ENCODE measurements around the gene ROBO2.

The ROBO2 gene

DNA sequence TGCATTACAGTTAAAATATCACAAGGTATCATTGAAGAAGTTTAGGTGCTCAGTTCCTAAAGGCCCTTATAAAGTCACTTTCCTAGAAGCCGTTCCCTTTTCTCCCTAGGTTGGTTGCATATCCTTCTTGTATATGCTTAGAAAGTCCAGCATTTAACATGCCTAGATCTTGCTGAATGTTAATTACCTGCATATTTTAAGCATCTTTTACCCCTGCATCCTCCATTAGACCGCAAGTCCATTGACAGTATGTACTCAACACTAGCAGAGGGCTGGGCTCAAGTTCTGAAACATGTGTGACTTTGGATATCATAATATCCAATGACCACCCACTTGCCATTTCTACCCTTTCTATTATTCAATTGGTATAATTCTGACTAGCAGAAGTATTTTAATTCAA is 336.6 kb downstream of the ROBO2 start (continued):
- TF ChIP-seq, protein P1, sequence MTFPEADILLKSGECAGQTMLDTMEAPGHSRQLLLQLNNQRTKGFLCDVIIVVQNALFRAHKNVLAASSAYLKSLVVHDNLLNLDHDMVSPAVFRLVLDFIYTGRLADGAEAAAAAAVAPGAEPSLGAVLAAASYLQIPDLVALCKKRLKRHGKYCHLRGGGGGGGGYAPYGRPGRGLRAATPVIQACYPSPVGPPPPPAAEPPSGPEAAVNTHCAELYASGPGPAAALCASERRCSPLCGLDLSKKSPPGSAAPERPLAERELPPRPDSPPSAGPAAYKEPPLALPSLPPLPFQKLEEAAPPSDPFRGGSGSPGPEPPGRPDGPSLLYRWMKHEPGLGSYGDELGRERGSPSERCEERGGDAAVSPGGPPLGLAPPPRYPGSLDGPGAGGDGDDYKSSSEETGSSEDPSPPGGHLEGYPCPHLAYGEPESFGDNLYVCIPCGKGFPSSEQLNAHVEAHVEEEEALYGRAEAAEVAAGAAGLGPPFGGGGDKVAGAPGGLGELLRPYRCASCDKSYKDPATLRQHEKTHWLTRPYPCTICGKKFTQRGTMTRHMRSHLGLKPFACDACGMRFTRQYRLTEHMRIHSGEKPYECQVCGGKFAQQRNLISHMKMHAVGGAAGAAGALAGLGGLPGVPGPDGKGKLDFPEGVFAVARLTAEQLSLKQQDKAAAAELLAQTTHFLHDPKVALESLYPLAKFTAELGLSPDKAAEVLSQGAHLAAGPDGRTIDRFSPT (tag by site-specific recombination; IDR thresholded peaks at IDR 0.05), result no peak
- TF ChIP-seq, protein P2, sequence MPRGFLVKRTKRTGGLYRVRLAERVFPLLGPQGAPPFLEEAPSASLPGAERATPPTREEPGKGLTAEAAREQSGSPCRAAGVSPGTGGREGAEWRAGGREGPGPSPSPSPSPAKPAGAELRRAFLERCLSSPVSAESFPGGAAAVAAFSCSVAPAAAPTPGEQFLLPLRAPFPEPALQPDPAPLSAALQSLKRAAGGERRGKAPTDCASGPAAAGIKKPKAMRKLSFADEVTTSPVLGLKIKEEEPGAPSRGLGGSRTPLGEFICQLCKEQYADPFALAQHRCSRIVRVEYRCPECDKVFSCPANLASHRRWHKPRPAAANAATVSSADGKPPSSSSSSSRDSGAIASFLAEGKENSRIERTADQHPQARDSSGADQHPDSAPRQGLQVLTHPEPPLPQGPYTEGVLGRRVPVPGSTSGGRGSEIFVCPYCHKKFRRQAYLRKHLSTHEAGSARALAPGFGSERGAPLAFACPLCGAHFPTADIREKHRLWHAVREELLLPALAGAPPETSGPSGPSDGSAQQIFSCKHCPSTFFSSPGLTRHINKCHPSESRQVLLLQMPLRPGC (tag by site-specific recombination; IDR thresholded peaks at IDR 0.05), result no peak
- TF ChIP-seq IKZF3 (tag by site-specific recombination; IDR thresholded peaks at IDR 0.05) (no peak), TCF7L2 (IDR thresholded peaks at IDR 0.05; ENCODE audit: borderline replicate concordance, low read depth, low read length) (no peak), YY1 (tag by site-specific recombination; IDR thresholded peaks at IDR 0.05) (no peak), ZNF623 (tag by site-specific recombination; IDR thresholded peaks at IDR 0.05) (no peak), ZNF837 (tag by site-specific recombination; IDR thresholded peaks at IDR 0.05) (no peak)

DNA sequence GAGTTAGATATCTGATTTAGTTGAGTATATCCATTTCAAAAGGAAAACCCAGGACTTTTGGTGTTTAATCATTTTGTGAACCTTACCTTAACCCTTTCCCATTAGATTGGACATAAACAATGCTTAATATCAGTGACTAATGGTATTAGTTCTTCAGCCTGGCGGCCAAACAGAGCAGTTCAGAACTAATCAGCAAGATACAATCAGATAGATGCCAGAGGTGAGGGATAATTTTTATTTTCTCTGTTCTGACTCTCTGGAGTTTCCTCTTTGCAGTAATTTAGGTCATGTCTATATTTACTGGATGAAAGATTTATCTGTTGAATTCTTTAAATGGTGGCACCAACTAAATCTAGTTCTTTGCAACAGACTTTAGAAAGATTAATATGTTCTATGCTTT is 337.8 kb downstream of the ROBO2 start:
- H3K4me1 ChIP-seq (ENCODE audit: control insufficient read depth, insufficient read depth, low read length), result no peaks in the 10 kb centered on the region
- CTCF ChIA-PET, result no interaction called here
- no peaks in the 10 kb centered on the region for H3K9me3 ChIP-seq (ENCODE audit: control insufficient read depth, insufficient read depth, low read depth, low read length)

More for the DNA sequence above, 337.8 kb downstream of the ROBO2 start:
- TF ChIP-seq, protein P3, sequence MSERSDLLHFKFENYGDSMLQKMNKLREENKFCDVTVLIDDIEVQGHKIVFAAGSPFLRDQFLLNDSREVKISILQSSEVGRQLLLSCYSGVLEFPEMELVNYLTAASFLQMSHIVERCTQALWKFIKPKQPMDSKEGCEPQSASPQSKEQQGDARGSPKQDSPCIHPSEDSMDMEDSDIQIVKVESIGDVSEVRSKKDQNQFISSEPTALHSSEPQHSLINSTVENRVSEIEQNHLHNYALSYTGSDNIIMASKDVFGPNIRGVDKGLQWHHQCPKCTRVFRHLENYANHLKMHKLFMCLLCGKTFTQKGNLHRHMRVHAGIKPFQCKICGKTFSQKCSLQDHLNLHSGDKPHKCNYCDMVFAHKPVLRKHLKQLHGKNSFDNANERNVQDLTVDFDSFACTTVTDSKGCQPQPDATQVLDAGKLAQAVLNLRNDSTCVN (tag by site-specific recombination; optimal IDR thresholded peaks at IDR 0.05), result no peak
- TF ChIP-seq HOXD13 (CRISPR knock-in tag; IDR thresholded peaks at IDR 0.05; ENCODE audit: borderline replicate concordance) (no peak), ZNF544 (tag by site-specific recombination; IDR thresholded peaks at IDR 0.05) (no peak), ZNF555 (tag by site-specific recombination; conservative IDR thresholded peaks at IDR 0.05) (no peak), SP2 (tag by site-specific recombination; IDR thresholded peaks at IDR 0.05) (no peak), ZBTB17 (tag by site-specific recombination; IDR thresholded peaks at IDR 0.05) (no peak), ZNF354C (tag by site-specific recombination; IDR thresholded peaks at IDR 0.05; ENCODE audit: borderline replicate concordance, low read depth) (no peak), ZNF202 (tag by site-specific recombination; IDR thresholded peaks at IDR 0.05; ENCODE audit: borderline replicate concordance) (no peak), ZNF335 (tag by site-specific recombination; conservative IDR thresholded peaks at IDR 0.05) (no peak), ZFP3 (tag by site-specific recombination; IDR thresholded peaks at IDR 0.05; ENCODE audit: low read depth) (no peak), ZEB2 (tag by site-specific recombination; IDR thresholded peaks at IDR 0.05) (no peak), PRDM1 (tag by site-specific recombination; IDR thresholded peaks at IDR 0.05) (no peak), ZNF510 (tag by site-specific recombination; IDR thresholded peaks at IDR 0.05; ENCODE audit: insufficient replicate concordance) (no peak), KLF7 (tag by site-specific recombination; IDR thresholded peaks at IDR 0.05; ENCODE audit: borderline replicate concordance) (no peak), ZFP41 (tag by site-specific recombination; IDR thresholded peaks at IDR 0.05; ENCODE audit: borderline replicate concordance) (no peak)
- TF ChIP-seq, protein P4, sequence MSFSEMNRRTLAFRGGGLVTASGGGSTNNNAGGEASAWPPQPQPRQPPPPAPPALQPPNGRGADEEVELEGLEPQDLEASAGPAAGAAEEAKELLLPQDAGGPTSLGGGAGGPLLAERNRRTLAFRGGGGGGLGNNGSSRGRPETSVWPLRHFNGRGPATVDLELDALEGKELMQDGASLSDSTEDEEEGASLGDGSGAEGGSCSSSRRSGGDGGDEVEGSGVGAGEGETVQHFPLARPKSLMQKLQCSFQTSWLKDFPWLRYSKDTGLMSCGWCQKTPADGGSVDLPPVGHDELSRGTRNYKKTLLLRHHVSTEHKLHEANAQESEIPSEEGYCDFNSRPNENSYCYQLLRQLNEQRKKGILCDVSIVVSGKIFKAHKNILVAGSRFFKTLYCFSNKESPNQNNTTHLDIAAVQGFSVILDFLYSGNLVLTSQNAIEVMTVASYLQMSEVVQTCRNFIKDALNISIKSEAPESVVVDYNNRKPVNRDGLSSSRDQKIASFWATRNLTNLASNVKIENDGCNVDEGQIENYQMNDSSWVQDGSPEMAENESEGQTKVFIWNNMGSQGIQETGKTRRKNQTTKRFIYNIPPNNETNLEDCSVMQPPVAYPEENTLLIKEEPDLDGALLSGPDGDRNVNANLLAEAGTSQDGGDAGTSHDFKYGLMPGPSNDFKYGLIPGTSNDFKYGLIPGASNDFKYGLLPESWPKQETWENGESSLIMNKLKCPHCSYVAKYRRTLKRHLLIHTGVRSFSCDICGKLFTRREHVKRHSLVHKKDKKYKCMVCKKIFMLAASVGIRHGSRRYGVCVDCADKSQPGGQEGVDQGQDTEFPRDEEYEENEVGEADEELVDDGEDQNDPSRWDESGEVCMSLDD (tag by site-specific recombination; IDR thresholded peaks at IDR 0.05), result no peak
- TF ChIP-seq, protein P5, sequence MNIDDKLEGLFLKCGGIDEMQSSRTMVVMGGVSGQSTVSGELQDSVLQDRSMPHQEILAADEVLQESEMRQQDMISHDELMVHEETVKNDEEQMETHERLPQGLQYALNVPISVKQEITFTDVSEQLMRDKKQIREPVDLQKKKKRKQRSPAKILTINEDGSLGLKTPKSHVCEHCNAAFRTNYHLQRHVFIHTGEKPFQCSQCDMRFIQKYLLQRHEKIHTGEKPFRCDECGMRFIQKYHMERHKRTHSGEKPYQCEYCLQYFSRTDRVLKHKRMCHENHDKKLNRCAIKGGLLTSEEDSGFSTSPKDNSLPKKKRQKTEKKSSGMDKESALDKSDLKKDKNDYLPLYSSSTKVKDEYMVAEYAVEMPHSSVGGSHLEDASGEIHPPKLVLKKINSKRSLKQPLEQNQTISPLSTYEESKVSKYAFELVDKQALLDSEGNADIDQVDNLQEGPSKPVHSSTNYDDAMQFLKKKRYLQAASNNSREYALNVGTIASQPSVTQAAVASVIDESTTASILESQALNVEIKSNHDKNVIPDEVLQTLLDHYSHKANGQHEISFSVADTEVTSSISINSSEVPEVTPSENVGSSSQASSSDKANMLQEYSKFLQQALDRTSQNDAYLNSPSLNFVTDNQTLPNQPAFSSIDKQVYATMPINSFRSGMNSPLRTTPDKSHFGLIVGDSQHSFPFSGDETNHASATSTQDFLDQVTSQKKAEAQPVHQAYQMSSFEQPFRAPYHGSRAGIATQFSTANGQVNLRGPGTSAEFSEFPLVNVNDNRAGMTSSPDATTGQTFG (tag by site-specific recombination; IDR thresholded peaks at IDR 0.05; ENCODE audit: borderline replicate concordance), result no peak
- TF ChIP-seq, protein P6, sequence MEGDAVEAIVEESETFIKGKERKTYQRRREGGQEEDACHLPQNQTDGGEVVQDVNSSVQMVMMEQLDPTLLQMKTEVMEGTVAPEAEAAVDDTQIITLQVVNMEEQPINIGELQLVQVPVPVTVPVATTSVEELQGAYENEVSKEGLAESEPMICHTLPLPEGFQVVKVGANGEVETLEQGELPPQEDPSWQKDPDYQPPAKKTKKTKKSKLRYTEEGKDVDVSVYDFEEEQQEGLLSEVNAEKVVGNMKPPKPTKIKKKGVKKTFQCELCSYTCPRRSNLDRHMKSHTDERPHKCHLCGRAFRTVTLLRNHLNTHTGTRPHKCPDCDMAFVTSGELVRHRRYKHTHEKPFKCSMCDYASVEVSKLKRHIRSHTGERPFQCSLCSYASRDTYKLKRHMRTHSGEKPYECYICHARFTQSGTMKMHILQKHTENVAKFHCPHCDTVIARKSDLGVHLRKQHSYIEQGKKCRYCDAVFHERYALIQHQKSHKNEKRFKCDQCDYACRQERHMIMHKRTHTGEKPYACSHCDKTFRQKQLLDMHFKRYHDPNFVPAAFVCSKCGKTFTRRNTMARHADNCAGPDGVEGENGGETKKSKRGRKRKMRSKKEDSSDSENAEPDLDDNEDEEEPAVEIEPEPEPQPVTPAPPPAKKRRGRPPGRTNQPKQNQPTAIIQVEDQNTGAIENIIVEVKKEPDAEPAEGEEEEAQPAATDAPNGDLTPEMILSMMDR (tag by site-specific recombination; IDR thresholded peaks at IDR 0.05), result no peak
- no peak overlapping the region for H3K4me3 ChIP-seq (ENCODE audit: low read depth, low read length)
- H3K27ac ChIP-seq (ENCODE audit: extremely low read depth, low read depth, low read length), result no peak overlapping the region
- H3K36me3 ChIP-seq (ENCODE audit: control insufficient read depth in 2 of 2, insufficient read depth in 1 of 2, low read length in 2 of 2), result no peaks in the 10 kb centered on the region
- POLR2A ChIA-PET, result no interaction called here

All from HEK293 (cell line).